ENCODE measurements around the gene EIF2B2. TPM values are rescaled to one million over a fixed set of nuclear protein-coding genes. Genes with fewer than 3 reads are reported as not detected.

EIF2B2 gene
- total and polyA plus RNA-seq, 9 of the 15 experiments (the other 6 are each of a cell fraction or from before 2014, with no cell fraction given), result 10.6 to 94.1 (median 38.9) TPM

DNA sequence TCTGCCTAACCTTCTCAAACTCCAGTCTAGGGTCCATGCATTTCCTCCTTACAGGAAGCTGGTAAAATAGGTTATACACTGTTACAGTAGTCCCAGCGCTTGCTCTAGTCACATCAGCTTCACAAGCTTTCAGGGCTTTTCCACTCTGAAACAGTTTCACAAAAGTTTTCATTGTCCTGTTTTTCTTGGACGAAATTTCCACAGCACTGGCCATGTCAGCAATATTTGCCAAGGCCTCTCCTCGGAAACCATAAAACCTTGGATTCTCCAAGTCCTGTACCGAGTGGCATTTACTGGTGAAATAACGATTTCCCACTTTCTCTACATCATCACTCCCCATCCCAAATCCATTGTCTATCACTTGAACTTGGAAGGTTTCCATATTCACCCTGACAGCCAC is 46.4 kb downstream of the EIF2B2 start:
- Histone ChIP-seq H2AFZ (ENCODE audit: low read depth, low read length) (no peak overlapping the region), H3K36me3 (ENCODE audit: control insufficient read depth, insufficient read depth, low read length) (peaks cover 10% of the 10 kb centered on the region; the same call in 2 of the 3 replicates), H3K4me2 (ENCODE audit: insufficient read depth, low read length) (no peak overlapping the region), H3K9me1 (ENCODE audit: control insufficient read depth, insufficient read depth, low read length) (no peaks in the 10 kb centered on the region), H3K27me3 (ENCODE audit: control insufficient read depth in 2 of 2, insufficient read depth in 2 of 2, low read length in 2 of 2) (no peaks in the 10 kb centered on the region), H3K4me3 (no peak overlapping the region), H3K9me3 (replicated peaks; ENCODE audit: control insufficient read depth, insufficient read depth, low read depth, low read length) (no peaks in the 10 kb centered on the region), H3K4me1 (replicated peaks in 1 of 2; ENCODE audit: control insufficient read depth in 2 of 2, insufficient read depth in 2 of 2, low read length in 2 of 2) (peaks cover 9 to 11% of the 10 kb centered on the region in 2 experiments; a peak in 4 of 5 replicates), H3K79me2 (ENCODE audit: control insufficient read depth, insufficient read depth, low read length) (peaks cover 30% of the 10 kb centered on the region), H3K27ac (ENCODE audit: extremely low read depth, low read depth, low read length) (no peak overlapping the region), H3K9ac (ENCODE audit: insufficient read depth in 1 of 2, low read depth in 2 of 2, low read length in 2 of 2) (no peak overlapping the region), H4K20me1 (replicated peaks; ENCODE audit: control insufficient read depth, insufficient read depth, low read length) (no peaks in the 10 kb centered on the region)
- FAIRE-seq (no peak), ATAC-seq (no peak), DNase-seq (ENCODE audit: extremely low read depth in 1 of 4, low spot score in 3 of 4) (no peak)
- ChIA-PET POLR2A (interaction anchor here (1.1 to 1.4 kb wide), 3 partner anchors 15 to 80 kb away, joined by 3 to 4 read pairs (median 4); partner anchors contain the start of genes ACYP1 and ZC2HC1C), CTCF (ENCODE audit: low intra/inter-chr PET ratio) (no interaction called here)
- 87% methylated on average over 5 of the region's 5 CpGs for WGBS (ENCODE audit: insufficient coverage, low coverage, missing lambda C conversion rate)
- BruUV-seq (replicated peaks), result no TSS peak
- intact Hi-C loops (cut with micrococcal nuclease), result no loop called here
- in situ Hi-C loops (cut with MboI), result no loop called here
- no peak for TF ChIP-seq RBM14 (IDR thresholded peaks at IDR 0.05; ENCODE audit: borderline replicate concordance, insufficient read depth, low read depth, low read length)
- TF ChIP-seq U2AF1 (optimal IDR thresholded peaks at IDR 0.05; ENCODE audit: low read depth, low read length), result no peak
- TF ChIP-seq, protein P1, sequence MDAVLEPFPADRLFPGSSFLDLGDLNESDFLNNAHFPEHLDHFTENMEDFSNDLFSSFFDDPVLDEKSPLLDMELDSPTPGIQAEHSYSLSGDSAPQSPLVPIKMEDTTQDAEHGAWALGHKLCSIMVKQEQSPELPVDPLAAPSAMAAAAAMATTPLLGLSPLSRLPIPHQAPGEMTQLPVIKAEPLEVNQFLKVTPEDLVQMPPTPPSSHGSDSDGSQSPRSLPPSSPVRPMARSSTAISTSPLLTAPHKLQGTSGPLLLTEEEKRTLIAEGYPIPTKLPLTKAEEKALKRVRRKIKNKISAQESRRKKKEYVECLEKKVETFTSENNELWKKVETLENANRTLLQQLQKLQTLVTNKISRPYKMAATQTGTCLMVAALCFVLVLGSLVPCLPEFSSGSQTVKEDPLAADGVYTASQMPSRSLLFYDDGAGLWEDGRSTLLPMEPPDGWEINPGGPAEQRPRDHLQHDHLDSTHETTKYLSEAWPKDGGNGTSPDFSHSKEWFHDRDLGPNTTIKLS (IDR thresholded peaks at IDR 0.05; ENCODE audit: borderline replicate concordance, low read depth), result no peak
- TF ChIP-seq SAFB2 (IDR thresholded peaks at IDR 0.05; ENCODE audit: borderline replicate concordance, low read depth, low read length, severe bottlenecking), result no peak
- TF ChIP-seq, protein P2, sequence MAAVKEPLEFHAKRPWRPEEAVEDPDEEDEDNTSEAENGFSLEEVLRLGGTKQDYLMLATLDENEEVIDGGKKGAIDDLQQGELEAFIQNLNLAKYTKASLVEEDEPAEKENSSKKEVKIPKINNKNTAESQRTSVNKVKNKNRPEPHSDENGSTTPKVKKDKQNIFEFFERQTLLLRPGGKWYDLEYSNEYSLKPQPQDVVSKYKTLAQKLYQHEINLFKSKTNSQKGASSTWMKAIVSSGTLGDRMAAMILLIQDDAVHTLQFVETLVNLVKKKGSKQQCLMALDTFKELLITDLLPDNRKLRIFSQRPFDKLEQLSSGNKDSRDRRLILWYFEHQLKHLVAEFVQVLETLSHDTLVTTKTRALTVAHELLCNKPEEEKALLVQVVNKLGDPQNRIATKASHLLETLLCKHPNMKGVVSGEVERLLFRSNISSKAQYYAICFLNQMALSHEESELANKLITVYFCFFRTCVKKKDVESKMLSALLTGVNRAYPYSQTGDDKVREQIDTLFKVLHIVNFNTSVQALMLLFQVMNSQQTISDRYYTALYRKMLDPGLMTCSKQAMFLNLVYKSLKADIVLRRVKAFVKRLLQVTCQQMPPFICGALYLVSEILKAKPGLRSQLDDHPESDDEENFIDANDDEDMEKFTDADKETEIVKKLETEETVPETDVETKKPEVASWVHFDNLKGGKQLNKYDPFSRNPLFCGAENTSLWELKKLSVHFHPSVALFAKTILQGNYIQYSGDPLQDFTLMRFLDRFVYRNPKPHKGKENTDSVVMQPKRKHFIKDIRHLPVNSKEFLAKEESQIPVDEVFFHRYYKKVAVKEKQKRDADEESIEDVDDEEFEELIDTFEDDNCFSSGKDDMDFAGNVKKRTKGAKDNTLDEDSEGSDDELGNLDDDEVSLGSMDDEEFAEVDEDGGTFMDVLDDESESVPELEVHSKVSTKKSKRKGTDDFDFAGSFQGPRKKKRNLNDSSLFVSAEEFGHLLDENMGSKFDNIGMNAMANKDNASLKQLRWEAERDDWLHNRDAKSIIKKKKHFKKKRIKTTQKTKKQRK (IDR thresholded peaks at IDR 0.05; ENCODE audit: borderline replicate concordance, low read depth, low read length), result no peak
